K562 (cell line): Measurements from ENCODE around the gene ATP2B1. TPM values are rescaled to one million over a fixed set of nuclear protein-coding genes. Genes with fewer than 3 reads are reported as not detected.
A peak's percentile ranks its signal among the peaks of the same experiment; 100 is the strongest.

Experiments used
- CXXC5 ChIP-seq: fragments of 250-450 bp; sonication (Bioruptor Pico); IDR thresholded peaks from 2 replicates; pipeline ENCODE4 v1.8.0; 2022; ENCODE audit warnings: inconsistent platforms, mild to moderate bottlenecking, moderate library complexity
- EGR1 ChIP-seq: fragments of 450-650 bp; conservative IDR thresholded peaks from 2 replicates; pipeline ENCODE4 v1.6.1; 2017; ENCODE audit warnings: mild to moderate bottlenecking
- GABPB1 ChIP-seq: sonication (generic); formaldehyde crosslinking; IDR thresholded peaks from 2 replicates; pipeline ENCODE4 v1.8.0; 2022; ENCODE audit warnings: mild to moderate bottlenecking, missing genetic modification reagents
- MED1 ChIP-seq: sonication (generic); formaldehyde crosslinking; IDR thresholded peaks from 2 replicates; pipeline ENCODE4 v1.8.1; 2023; ENCODE audit warnings: missing genetic modification reagents, borderline replicate concordance
- NFATC3 ChIP-seq: fragments of 450-650 bp; IDR thresholded peaks from 2 replicates; pipeline ENCODE4 v1.6.1; 2017; ENCODE audit warnings: mild to moderate bottlenecking
- NR3C1 ChIP-seq: sonication (generic); formaldehyde crosslinking; IDR thresholded peaks from 2 replicates; pipeline ENCODE4 v1.8.1; 2022; ENCODE audit warnings: missing genetic modification reagents
- PHF20 ChIP-seq: fragments of 450-650 bp; IDR thresholded peaks from 2 replicates; pipeline ENCODE4 v1.6.1; 2018; ENCODE audit not compliant: partially characterized antibody
- PHF8 ChIP-seq: fragments of 200-600 bp; sonication (generic); IDR thresholded peaks from 2 replicates; pipeline ENCODE4 v1.6.1; 2012; ENCODE audit warnings: mixed run types, mild to moderate bottlenecking, inconsistent platforms, low read length, moderate library complexity, borderline replicate concordance
- RAD21 ChIP-seq, 2 experiments: fragments of 250-450 bp in 1 of 2; fragments of 450-650 bp in 1 of 2; sonication (Bioruptor Pico) in 1 of 2; formaldehyde crosslinking in 1 of 2; IDR thresholded peaks in 1 of 2; conservative IDR thresholded peaks in 1 of 2; 2 replicates each; pipeline versions ENCODE4 v1.4.0 to v1.8.0; 2020 to 2022; ENCODE audit warnings: mild to moderate bottlenecking in 2 of 2, moderate library complexity in 1 of 2
- RBBP5 ChIP-seq: fragments of 200-600 bp; sonication (generic); IDR thresholded peaks from 2 replicates; pipeline ENCODE4 v1.6.1; 2012; ENCODE audit warnings: borderline replicate concordance, mild to moderate bottlenecking, low read length, control low read depth, inconsistent platforms; ENCODE audit not compliant: insufficient read depth, poor library complexity, severe bottlenecking
- SMAD4 ChIP-seq: fragments of 250-450 bp; sonication (Bioruptor Pico); conservative IDR thresholded peaks from 2 replicates; pipeline ENCODE4 v1.8.0; 2021; ENCODE audit warnings: inconsistent platforms, mild to moderate bottlenecking, moderate library complexity
- SUPT5H ChIP-seq: fragments of 450-650 bp; IDR thresholded peaks from 2 replicates; pipeline ENCODE4 v1.6.1; 2016
- U2AF2 ChIP-seq: fragments of 200-400 bp; formaldehyde crosslinking; optimal IDR thresholded peaks from 2 replicates; pipeline ENCODE3; 2017; ENCODE audit warnings: low read depth, mild to moderate bottlenecking, low read length
- ZBTB1 ChIP-seq: sonication (generic); formaldehyde crosslinking; IDR thresholded peaks from 2 replicates; pipeline ENCODE4 v1.8.1; 2023; ENCODE audit warnings: missing genetic modification reagents, low read depth, mild to moderate bottlenecking, borderline replicate concordance
- ZBTB17 ChIP-seq: fragments of 450-650 bp; formaldehyde crosslinking; IDR thresholded peaks from 2 replicates; pipeline ENCODE4 v1.4.0; 2020; ENCODE audit warnings: mild to moderate bottlenecking
- ZFX ChIP-seq: sonication (generic); formaldehyde crosslinking; IDR thresholded peaks from 2 replicates; pipeline ENCODE4 v1.8.0; 2022; ENCODE audit warnings: mild to moderate bottlenecking, missing genetic modification reagents, moderate library complexity
- polyA plus RNA-seq, 8 experiments: library from polyadenylated mRNA; depleted of rRNA in 4 of 8; stranded (reverse) in 5 of 8; unstranded in 3 of 8; fragments of >200 nt; fragmentation: Nextera tagmentation in 2 of 8; fragmentation: Illumina TruSeq in 1 of 8; extraction: Ambion mirVana in 2 of 8; extraction: Trizol in 1 of 8; gene quantifications; 2 replicates each; pipeline versions ENCODE4 v1.2.1 to v1.2.3, GENCODE V29; 2011 to 2014; ENCODE audit warnings: inconsistent platforms in 1 of 8, missing spikeins in 1 of 8
- total RNA-seq, 7 experiments: library from RNA; depleted of rRNA in 6 of 7; stranded (reverse); fragments of >200 nt in 6 of 7; fragmentation: Illumina TruSeq in 2 of 7; extraction: Trizol in 2 of 7; gene quantifications; 2 replicates each; pipeline versions ENCODE4 v1.2.1 to v1.2.3, GENCODE V29; 2011 to 2021; ENCODE audit warnings: low replicate concordance in 1 of 7
- TF ChIP-seq, protein P1 (sequence below): IDR thresholded peaks from 2 replicates; pipeline ENCODE4 v1.6.1; 2011; ENCODE audit warnings: borderline replicate concordance, low read depth, mild to moderate bottlenecking, moderate library complexity, low read length; ENCODE audit not compliant: insufficient read depth, poor library complexity, severe bottlenecking
- TF ChIP-seq, protein P2 (sequence below), 2 experiments: fragments of 200-800 bp in 1 of 2; sonication (Bioruptor generic) in 1 of 2; sonication (generic) in 1 of 2; formaldehyde crosslinking in 1 of 2; IDR thresholded peaks in 1 of 2; conservative IDR thresholded peaks in 1 of 2; 2 replicates each; pipeline versions ENCODE4 v1.5.0 to v1.6.1; 2016 to 2020; ENCODE audit warnings: missing compliant biosample characterization in 1 of 2, missing genetic modification characterization in 1 of 2, missing genetic modification reagents in 1 of 2
- TF ChIP-seq, protein P3 (sequence below): fragments of 450-650 bp; IDR thresholded peaks from 2 replicates; pipeline ENCODE4 v1.6.1; 2017; ENCODE audit warnings: antibody characterized with exemption, mild to moderate bottlenecking

ATP2B1 gene
- total and polyA plus RNA-seq, 9 of the 15 experiments (the other 6 are each of a cell fraction or from before 2014, with no cell fraction given) = 8.6 to 39.0 (median 27.8) TPM

DNA sequence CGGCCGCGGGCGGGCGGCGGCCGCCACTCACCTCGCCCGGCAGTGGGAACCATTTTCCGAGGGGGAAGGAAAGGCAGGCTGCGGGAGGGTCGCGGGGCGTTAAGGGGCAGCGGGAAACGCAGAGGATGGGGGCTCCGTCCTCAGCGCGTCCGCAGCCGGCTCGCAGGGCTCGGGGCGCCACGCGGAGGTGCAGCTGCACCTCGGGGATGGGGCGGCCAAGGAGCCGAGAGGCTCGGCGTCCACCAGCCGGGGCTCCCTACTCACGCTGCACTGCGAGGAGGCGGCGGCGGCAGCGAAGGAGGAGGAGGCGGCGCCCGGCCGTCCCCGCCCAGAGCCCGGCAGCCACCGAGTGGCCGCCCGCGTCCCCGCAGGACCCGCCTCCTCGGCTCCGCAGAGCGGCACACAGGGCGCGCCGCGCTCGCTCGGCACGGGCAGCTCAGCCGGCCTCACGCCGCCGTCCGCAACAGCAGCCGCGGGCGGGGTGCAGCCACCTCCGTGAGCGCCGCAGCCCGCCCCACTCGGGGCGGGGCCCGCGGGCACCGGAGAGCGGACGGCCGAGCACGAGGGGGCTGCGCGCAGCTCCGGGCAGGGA is at the start of gene ATP2B1 (continued):
- TF ChIP-seq, protein P1, sequence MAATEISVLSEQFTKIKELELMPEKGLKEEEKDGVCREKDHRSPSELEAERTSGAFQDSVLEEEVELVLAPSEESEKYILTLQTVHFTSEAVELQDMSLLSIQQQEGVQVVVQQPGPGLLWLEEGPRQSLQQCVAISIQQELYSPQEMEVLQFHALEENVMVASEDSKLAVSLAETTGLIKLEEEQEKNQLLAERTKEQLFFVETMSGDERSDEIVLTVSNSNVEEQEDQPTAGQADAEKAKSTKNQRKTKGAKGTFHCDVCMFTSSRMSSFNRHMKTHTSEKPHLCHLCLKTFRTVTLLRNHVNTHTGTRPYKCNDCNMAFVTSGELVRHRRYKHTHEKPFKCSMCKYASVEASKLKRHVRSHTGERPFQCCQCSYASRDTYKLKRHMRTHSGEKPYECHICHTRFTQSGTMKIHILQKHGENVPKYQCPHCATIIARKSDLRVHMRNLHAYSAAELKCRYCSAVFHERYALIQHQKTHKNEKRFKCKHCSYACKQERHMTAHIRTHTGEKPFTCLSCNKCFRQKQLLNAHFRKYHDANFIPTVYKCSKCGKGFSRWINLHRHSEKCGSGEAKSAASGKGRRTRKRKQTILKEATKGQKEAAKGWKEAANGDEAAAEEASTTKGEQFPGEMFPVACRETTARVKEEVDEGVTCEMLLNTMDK = peak; percentile 2
- TF ChIP-seq MED1 (CRISPR knock-in tag) (0 out of 2 replicates have a peak, but pooled peaks have one; percentile 27), CXXC5 (CRISPR knock-in tag) (peak; percentile 79; the same call in 1 of the 2 replicates), SMAD4 (CRISPR knock-in tag) (peak; percentile 85; the same call in 1 of the 2 replicates), RBBP5 (peak; percentile 29), SUPT5H (peak; percentile 65; the same call in 1 of the 2 replicates), GABPB1 (CRISPR knock-in tag) (peak; percentile 53; the same call in 1 of the 2 replicates), NFATC3 (no peak), RAD21 (CRISPR knock-in tag; conservative IDR thresholded peaks at IDR 0.05 in 1 of 2, IDR thresholded peaks at IDR 0.05 in 1 of 2) (peak; percentile 52 to 64; a peak in 3 of 4 replicates), ZFX (CRISPR knock-in tag) (peak; percentile 40; the same call in 1 of the 2 replicates), PHF8 (peak; percentile 82; the same call in 1 of the 2 replicates), NR3C1 (CRISPR knock-in tag) (0 out of 2 replicates have a peak, but pooled peaks have one; percentile 44), U2AF2 (no peak), EGR1 (peak; percentile 54), PHF20 (peak; percentile 16), ZBTB1 (peak; percentile 95), ZBTB17 (CRISPR knock-in tag) (peak; percentile 34; the same call in 1 of the 2 replicates)
- TF ChIP-seq, protein P2, sequence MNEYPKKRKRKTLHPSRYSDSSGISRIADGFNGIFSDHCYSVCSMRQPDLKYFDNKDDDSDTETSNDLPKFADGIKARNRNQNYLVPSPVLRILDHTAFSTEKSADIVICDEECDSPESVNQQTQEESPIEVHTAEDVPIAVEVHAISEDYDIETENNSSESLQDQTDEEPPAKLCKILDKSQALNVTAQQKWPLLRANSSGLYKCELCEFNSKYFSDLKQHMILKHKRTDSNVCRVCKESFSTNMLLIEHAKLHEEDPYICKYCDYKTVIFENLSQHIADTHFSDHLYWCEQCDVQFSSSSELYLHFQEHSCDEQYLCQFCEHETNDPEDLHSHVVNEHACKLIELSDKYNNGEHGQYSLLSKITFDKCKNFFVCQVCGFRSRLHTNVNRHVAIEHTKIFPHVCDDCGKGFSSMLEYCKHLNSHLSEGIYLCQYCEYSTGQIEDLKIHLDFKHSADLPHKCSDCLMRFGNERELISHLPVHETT (CRISPR knock-in tag; conservative IDR thresholded peaks at IDR 0.05 in 1 of 2, IDR thresholded peaks at IDR 0.05 in 1 of 2) = 0 out of 4 replicates have a peak, but pooled peaks of 1 of the 2 experiments have one; percentile 88
- TF ChIP-seq, protein P3, sequence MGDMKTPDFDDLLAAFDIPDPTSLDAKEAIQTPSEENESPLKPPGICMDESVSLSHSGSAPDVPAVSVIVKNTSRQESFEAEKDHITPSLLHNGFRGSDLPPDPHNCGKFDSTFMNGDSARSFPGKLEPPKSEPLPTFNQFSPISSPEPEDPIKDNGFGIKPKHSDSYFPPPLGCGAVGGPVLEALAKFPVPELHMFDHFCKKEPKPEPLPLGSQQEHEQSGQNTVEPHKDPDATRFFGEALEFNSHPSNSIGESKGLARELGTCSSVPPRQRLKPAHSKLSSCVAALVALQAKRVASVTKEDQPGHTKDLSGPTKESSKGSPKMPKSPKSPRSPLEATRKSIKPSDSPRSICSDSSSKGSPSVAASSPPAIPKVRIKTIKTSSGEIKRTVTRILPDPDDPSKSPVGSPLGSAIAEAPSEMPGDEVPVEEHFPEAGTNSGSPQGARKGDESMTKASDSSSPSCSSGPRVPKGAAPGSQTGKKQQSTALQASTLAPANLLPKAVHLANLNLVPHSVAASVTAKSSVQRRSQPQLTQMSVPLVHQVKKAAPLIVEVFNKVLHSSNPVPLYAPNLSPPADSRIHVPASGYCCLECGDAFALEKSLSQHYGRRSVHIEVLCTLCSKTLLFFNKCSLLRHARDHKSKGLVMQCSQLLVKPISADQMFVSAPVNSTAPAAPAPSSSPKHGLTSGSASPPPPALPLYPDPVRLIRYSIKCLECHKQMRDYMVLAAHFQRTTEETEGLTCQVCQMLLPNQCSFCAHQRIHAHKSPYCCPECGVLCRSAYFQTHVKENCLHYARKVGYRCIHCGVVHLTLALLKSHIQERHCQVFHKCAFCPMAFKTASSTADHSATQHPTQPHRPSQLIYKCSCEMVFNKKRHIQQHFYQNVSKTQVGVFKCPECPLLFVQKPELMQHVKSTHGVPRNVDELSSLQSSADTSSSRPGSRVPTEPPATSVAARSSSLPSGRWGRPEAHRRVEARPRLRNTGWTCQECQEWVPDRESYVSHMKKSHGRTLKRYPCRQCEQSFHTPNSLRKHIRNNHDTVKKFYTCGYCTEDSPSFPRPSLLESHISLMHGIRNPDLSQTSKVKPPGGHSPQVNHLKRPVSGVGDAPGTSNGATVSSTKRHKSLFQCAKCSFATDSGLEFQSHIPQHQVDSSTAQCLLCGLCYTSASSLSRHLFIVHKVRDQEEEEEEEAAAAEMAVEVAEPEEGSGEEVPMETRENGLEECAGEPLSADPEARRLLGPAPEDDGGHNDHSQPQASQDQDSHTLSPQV = peak; percentile 58; the same call in 1 of the 2 replicates
